Measurements from ENCODE around the gene HELQ. TPM values are rescaled to one million over a fixed set of nuclear protein-coding genes. Genes with fewer than 3 reads are reported as not detected.

The HELQ gene
- total and polyA plus RNA-seq, 9 of the 15 experiments (the other 6 are each of a cell fraction or from before 2014, with no cell fraction given): 3.5 to 15.2 (median 11.9) TPM

- TF ChIP-seq ZNF318 (IDR thresholded peaks at IDR 0.05; ENCODE audit: borderline replicate concordance in 1 of 2, low read depth in 1 of 2) (no peak), ELK1 (CRISPR knock-in tag; IDR thresholded peaks at IDR 0.05) (no peak), ESRRA (IDR thresholded peaks at IDR 0.05; ENCODE audit: borderline replicate concordance, low read depth) (peak; percentile 57; the same call in 1 of the 2 replicates), POLR2AphosphoS2 (IDR thresholded peaks at IDR 0.05; ENCODE audit: low read length) (no peak), ZBTB34 (CRISPR knock-in tag; IDR thresholded peaks at IDR 0.05) (no peak), MYBL2 (IDR thresholded peaks at IDR 0.05; ENCODE audit: low read depth) (no peak), MYBL2 (CRISPR knock-in tag; IDR thresholded peaks at IDR 0.05; ENCODE audit: borderline replicate concordance) (no peak), ZNF311 (CRISPR knock-in tag; IDR thresholded peaks at IDR 0.05) (no peak), NCOA6 (IDR thresholded peaks at IDR 0.05) (peak; percentile 96), RBM14 (IDR thresholded peaks at IDR 0.05; ENCODE audit: borderline replicate concordance, insufficient read depth, low read depth, low read length) (no peak), ZNF518B (CRISPR knock-in tag; IDR thresholded peaks at IDR 0.05) (no peak)
Measured at GRCh38 chr4:83484500-83485461, 29.2 kb upstream of the HELQ start, which contains the start of gene ABRAXAS1 (continued).

All from K562 (cell line).